Measurements from ENCODE around the gene SLC3A2.
A peak's percentile ranks its signal among the peaks of the same experiment; 100 is the strongest.
"Not testable (repeated sequence)": the region's sequence is repeated elsewhere in the genome, so short reads cannot be mapped to it uniquely, and the experiment has no call there.

SLC3A2 gene

DNA sequence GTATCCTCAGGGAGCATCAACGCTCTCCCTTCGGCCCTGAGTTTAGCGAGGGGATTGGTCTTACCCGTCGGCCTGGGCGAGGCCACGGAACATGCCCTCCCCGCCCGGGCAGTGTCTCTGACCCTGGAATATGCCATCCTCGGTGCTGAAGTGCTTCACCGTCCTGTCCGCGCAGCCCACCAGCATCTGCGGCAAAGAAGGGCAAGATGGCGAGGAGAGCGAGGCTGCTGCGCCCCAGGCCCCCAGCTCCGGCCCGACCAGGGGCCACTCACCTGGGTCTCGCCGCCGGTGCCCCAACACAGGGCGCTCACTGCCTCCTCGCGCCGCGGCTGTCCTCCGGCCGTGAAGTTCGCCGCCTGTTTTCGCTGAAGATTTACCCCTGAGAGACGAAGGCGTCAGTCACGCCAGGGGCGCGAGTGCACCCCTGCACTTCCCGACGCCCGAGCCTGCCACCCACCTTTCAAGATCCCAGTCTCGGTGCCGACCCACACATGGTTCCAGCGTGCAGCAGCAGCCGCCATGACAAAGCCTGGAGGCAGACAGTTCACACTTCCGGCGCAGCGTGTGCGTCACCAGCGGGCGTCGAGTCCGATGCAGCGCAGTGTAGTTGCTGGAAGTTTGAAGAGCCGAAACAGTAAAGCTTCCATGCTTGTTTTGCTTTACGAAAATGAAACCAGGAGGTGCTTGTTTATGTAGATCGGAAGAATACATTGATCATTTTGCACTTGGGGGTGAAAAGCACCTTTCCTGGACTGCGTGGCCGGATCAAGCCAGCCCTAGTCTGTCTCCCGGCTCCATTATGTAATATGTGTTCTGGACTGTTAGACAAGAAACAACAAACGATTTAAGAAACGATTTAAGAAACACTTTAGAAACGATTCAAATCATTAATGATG is 41.4 kb upstream of the SLC3A2 start, which contains the start of gene WDR74:
Gene WDR74, minus strand, starts transcription at position 541 of the 896 bp plus-strand sequence. Its CDS starts 20 bp downstream, at position 521.
- TF ChIP-seq, protein P1, sequence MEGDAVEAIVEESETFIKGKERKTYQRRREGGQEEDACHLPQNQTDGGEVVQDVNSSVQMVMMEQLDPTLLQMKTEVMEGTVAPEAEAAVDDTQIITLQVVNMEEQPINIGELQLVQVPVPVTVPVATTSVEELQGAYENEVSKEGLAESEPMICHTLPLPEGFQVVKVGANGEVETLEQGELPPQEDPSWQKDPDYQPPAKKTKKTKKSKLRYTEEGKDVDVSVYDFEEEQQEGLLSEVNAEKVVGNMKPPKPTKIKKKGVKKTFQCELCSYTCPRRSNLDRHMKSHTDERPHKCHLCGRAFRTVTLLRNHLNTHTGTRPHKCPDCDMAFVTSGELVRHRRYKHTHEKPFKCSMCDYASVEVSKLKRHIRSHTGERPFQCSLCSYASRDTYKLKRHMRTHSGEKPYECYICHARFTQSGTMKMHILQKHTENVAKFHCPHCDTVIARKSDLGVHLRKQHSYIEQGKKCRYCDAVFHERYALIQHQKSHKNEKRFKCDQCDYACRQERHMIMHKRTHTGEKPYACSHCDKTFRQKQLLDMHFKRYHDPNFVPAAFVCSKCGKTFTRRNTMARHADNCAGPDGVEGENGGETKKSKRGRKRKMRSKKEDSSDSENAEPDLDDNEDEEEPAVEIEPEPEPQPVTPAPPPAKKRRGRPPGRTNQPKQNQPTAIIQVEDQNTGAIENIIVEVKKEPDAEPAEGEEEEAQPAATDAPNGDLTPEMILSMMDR (IDR thresholded peaks at IDR 0.05; ENCODE audit: low read depth, low read length, missing control alignments) = no peak
- DNase-seq (ENCODE audit: extremely low read depth, low read depth) = peak; percentile 81
- peak within 1 kb of the TSS; percentile 99 for H3K4me3 ChIP-seq (replicated peaks; ENCODE audit: low read depth, low read length)

DNA sequence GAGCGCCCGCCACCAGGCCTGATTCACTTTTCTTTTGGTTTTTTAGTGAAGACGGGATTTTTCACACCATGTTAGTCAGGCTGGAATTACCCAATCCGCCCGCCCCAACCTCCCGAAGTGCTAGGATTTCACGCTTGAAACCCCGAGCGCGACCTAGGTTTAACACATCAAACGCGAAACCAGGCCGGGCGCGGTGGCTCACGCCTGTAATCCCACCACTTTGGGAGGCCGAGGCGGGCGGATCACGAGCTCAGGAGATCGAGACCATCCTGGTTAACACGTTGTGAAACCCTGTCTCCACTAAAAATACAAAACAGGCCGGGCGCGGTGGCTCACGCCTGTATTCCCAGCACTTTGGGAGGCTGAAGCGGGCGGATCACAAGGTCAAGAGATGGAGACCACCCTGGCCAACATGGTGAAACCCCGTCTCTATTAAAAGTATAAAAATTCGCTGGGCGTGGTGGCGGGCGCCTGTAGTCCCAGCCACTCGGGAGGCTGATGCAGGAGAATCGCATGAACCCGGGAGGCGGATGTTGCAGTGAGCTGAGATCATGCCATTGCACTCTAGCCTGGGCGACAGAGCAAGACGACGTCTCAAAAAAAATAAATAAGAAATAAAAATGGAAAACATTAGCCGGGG is 39.9 kb upstream of the SLC3A2 start:
- peak overlapping the region; percentile 99 for H3K4me3 ChIP-seq (replicated peaks; ENCODE audit: low read depth, low read length)
- DNase-seq (ENCODE audit: extremely low read depth, low read depth) = not testable (repeated sequence)

DNA sequence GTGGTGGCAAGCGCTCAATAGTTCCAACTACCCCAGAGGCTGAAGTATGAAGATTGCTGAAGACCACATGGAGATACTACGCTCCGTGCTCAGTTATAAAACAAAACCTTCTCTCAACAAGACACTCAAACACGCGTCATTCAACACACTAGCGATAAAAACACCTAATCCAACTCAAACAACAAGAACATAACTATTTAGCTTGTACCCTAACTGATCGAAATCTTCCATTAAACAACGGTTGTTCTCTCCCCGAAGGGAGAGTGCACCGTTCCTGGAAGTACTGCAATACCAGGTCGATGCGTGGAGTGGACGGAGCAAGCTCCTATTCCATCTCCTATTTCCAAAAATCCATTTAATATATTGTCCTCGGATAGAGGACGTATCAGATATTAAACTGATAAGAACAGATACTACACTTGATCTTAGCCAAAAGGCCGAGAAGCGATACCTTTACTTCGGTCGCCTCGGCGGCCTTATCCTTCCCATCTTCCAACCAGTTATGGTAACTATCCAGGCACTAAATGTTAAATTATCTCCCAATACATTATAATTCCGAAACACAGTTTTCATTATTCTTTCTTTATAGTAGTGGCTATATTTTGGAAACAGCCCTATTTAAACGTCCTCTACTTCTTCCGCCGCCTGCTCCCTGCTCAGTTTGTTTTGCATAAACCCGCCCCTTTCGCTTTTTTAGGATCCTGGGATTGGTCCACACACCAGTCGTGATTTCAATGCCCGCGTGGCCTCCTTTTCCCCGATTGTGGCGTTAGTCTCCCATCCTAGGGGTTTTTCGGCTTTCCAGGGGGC is 39.1 kb upstream of the SLC3A2 start:
- TF ChIP-seq, protein P1 (IDR thresholded peaks at IDR 0.05; ENCODE audit: low read depth, low read length, missing control alignments) = no peak
- peak; percentile 100 for DNase-seq (ENCODE audit: extremely low read depth, low read depth)
- H3K4me3 ChIP-seq (replicated peaks; ENCODE audit: low read depth, low read length) = peak overlapping the region; percentile 36

DNA sequence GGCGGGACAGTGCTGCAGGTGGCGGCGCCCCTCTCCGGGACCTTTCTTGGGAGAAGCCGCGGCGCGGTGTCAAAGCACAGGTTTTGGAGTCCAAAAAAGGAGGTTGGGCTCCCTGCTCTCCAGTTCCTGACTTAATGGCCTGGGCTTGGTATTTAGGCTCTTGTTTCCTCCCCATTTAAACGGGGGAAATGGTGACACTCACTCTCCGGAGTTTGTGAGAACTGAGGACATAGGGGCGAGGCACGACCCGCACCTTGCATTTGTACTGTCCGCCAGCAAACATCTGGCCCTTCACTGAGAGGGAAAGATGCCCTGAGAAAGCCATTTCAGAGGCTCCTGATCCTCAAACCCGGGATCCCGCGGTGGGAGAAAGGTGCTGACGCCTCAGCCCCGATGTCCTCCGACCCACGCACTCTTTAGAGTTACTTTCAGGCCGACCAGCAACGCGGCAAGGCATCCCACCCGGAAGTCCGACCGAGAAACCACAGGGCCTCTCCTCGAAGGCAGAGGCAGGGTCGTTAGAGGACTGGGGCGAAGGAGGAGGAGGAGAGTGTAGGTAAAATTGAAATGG is 38.4 kb upstream of the SLC3A2 start:
- TF ChIP-seq, protein P1 (IDR thresholded peaks at IDR 0.05; ENCODE audit: low read depth, low read length, missing control alignments) = no peak
- H3K4me3 ChIP-seq (replicated peaks; ENCODE audit: low read depth, low read length) = peak overlapping the region; percentile 36
- no peak for DNase-seq (ENCODE audit: extremely low read depth, low read depth)

DNA sequence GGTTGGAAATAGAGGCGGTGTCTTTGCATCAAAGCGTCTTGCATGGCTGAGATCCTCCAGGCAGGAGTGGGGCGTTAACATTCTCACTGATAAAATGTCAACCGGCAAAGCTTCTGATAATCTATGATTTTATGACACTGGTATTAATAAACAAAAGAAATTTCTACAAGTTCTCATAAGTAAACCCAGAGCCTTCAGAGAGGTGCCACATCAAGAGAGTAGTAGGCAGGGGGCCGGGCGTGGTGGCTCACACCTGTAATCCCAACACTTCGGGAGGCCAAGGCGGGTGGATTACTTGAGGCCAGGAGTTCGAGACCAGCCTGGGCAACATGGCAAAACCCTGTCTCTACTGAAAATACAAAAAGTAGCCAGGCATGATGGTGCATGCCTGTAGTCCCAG is 37.8 kb upstream of the SLC3A2 start:
- DNase-seq (ENCODE audit: extremely low read depth, low read depth); H3K4me3 ChIP-seq (replicated peaks; ENCODE audit: low read depth, low read length): not testable (repeated sequence)

DNA sequence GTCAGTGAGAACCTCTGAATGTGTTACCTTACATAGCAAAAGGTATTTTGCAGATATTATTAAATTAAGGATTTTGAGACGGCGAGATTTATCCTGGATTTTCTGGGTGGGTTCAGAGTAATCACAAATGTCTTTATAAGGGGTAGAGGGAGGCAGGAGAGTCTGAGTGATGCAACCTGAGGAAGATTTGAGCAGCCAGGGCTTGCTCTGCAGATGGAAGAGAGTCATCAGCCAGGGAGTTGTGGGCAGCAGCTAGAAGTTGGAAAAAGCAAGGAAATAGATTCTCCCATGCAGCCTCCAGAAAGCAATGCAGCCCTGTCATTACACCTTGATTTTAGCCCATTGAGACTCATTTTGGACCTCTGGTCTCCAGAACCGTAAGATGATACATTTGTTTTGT is 37.2 kb upstream of the SLC3A2 start:
- TF ChIP-seq, protein P1 (IDR thresholded peaks at IDR 0.05; ENCODE audit: low read depth, low read length, missing control alignments) = no peak
- H3K4me3 ChIP-seq (replicated peaks; ENCODE audit: low read depth, low read length) = no peak overlapping the region
- DNase-seq (ENCODE audit: extremely low read depth, low read depth) = no peak

DNA sequence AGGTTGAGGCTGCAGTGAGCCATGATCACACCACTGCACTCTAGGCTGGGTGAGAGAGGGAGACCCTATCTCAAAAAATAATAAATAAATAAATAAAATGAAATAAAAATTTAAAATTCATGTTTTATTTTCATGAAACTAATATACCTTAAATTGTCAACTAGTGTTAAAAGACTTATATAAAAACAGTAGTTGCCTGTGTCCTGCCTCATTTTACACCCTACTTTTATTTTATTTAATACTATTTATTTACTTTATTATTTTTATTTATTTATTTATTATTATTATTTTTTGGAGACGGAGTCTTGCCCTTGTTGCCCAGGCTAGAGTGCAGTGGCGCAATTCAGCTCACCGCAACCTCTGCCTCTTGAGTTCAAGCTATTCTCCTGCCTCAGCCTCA is 36.5 kb upstream of the SLC3A2 start:
- no peak for DNase-seq (ENCODE audit: extremely low read depth, low read depth)
- TF ChIP-seq, protein P1 (IDR thresholded peaks at IDR 0.05; ENCODE audit: low read depth, low read length, missing control alignments) = no peak
- no peak overlapping the region for H3K4me3 ChIP-seq (replicated peaks; ENCODE audit: low read depth, low read length)
